ENCODE results near the gene FDXACB1.

GRCh38 chr11:111838054-111838453 is 40.9 kb downstream of the FDXACB1 start:
- no peak for TF ChIP-seq POLR2AphosphoS5 (IDR thresholded peaks at IDR 0.05; ENCODE audit: borderline replicate concordance, low read depth, low read length)
- TF ChIP-seq EZH2 (IDR thresholded peaks at IDR 0.05): no peak
